Measurements from ENCODE around the gene ZBP1.

Gene ZBP1

GRCh38 chr20:57663241-57663640 is 43.0 kb upstream of the ZBP1 start:
- TF ChIP-seq TAF1 (IDR thresholded peaks at IDR 0.05; ENCODE audit: borderline replicate concordance, low read depth, low read length): no peak
- no peak for TF ChIP-seq POLR2A (IDR thresholded peaks at IDR 0.05; ENCODE audit: low read depth, low read length)
- no peak for TF ChIP-seq POLR2AphosphoS5 (IDR thresholded peaks at IDR 0.05; ENCODE audit: low read depth, low read length)
- FAIRE-seq (no peak), DNase-seq (ENCODE audit: insufficient read length) (peak; percentile 26)

DNA sequence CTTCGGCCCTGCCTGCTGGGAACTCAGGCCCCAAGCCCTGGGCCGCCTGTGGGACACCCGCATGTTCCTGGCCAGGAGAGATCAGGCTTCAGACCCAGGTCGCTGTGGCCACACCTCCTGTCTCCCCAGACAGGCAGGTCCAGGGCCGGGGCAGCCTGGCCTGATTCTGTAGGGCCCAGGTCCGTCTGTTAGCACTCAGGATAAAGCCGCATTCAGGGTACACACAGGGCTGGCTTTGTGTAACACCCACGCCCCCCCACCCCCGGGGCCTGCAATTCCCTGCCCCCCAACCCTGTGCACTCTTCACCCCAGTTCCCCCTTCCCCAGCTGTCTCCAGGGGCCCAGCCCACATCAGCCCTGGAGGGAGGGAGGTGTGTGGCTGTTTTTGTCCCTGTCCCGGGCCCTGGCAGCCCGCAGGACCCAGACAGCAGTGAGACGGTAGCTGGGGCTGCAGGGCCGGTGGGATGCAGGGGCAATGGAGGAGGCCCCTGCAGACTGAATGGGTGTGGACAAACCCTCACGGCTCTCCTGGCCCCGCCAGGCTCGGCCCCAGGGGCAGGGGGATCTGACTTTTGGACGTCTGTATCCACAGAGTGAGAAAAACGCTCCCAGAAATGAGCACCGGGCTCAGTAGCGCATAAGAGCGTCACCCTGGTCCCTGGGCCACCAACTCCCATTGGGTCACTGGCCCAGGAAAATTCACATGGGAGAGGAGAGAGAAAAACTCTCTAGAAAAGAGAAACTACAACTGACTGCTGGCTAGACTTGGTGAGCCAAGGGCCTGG is 42.4 kb upstream of the ZBP1 start:
- no peak for FAIRE-seq
- TF ChIP-seq POLR2A (IDR thresholded peaks at IDR 0.05; ENCODE audit: low read depth, low read length): no peak
- no peak for TF ChIP-seq POLR2AphosphoS5 (IDR thresholded peaks at IDR 0.05; ENCODE audit: low read depth, low read length)
- no peak for TF ChIP-seq TAF1 (IDR thresholded peaks at IDR 0.05; ENCODE audit: borderline replicate concordance, low read depth, low read length)
- DNase-seq (ENCODE audit: insufficient read length): peak; percentile 21

- no peak for DNase-seq (ENCODE audit: insufficient read length)
- TF ChIP-seq TAF1 (IDR thresholded peaks at IDR 0.05; ENCODE audit: borderline replicate concordance, low read depth, low read length) (no peak), POLR2AphosphoS5 (IDR thresholded peaks at IDR 0.05; ENCODE audit: low read depth, low read length) (no peak), POLR2A (IDR thresholded peaks at IDR 0.05; ENCODE audit: low read depth, low read length) (no peak)
- FAIRE-seq: no peak
Measured at GRCh38 chr20:57661746-57662455, 41.7 kb upstream of the ZBP1 start.

DNA sequence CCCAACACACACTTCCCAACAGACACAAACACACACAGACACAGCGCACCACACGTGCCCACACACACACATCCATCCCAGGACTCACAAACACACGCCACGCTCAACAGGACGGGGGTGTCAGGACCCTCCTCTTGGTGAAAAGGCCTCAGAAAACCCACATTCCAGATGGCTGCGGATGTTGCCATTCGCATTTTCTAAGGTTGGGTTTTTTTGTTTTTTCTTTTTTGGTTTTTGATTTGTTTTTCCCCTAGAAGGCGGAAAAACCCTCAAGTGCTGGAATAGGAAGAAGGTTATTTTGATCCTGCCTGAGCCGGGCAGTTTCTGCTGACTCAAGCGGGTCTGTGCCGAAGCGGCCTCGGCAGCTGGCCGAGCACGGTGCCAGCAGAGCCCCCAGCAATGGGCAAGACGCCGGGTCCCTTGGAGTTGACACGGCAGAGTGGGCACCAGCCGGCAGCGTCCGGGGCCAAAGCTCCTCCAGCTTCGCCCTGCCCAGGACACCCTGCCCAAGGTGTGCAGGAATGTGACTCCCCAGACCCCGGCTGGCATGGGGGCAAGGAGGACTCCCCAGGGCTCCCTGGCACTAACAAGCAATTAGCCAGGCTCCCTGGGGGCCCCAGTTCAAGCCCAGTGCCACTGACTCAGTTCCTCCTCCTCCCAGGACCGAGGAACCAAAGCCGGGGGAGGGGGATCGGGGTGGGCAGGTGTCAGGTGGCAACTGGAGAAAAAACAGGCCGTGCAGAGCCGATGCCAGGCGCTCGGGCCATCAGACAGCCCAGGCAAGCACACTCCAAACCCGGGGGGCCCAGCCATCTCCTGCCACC is 40.9 kb upstream of the ZBP1 start:
- DNase-seq (ENCODE audit: insufficient read length) (peak; percentile 20), FAIRE-seq (no peak)
- no peak for TF ChIP-seq POLR2AphosphoS5 (IDR thresholded peaks at IDR 0.05; ENCODE audit: low read depth, low read length)
- TF ChIP-seq TAF1 (IDR thresholded peaks at IDR 0.05; ENCODE audit: borderline replicate concordance, low read depth, low read length): no peak
- no peak for TF ChIP-seq POLR2A (IDR thresholded peaks at IDR 0.05; ENCODE audit: low read depth, low read length)

DNA sequence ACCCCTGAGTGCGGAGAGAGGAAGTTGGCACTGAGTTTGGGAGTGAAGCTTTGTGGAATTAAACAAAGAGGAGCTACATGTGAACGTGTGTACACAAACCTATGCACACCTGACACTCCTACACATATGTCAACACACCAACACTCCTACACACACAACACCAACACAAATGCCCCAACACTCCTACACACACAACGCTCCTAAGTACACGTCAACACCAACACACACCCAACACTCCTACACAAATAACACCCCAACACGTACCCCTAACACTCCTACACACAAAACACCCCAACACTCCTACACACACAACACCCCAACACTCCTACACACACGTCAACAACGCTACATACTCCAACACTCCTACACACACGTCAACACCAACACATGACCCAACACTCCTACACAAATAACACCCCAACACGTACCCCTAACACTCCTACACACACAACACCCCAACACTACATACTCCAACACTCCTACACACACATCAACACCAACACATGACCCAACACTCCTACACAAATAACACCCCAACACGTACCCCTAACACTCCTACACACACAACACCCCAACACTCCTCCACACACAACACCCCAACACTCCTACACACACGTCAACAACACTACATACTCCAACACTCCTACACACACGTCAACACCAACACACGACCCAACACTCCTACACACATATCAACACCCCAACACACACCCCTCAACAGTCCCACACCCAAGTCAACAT is 40.1 kb upstream of the ZBP1 start:
- DNase-seq (ENCODE audit: insufficient read length) (no peak), FAIRE-seq (peak; percentile 85)
- TF ChIP-seq POLR2AphosphoS5 (IDR thresholded peaks at IDR 0.05; ENCODE audit: low read depth, low read length) (no peak), POLR2A (IDR thresholded peaks at IDR 0.05; ENCODE audit: low read depth, low read length) (no peak), TAF1 (IDR thresholded peaks at IDR 0.05; ENCODE audit: borderline replicate concordance, low read depth, low read length) (no peak)

- peak; percentile 26 for DNase-seq (ENCODE audit: insufficient read length)
- no peak for TF ChIP-seq TAF1 (IDR thresholded peaks at IDR 0.05; ENCODE audit: borderline replicate concordance, low read depth, low read length)
- no peak for TF ChIP-seq POLR2A (IDR thresholded peaks at IDR 0.05; ENCODE audit: low read depth, low read length)
- no peak for TF ChIP-seq POLR2AphosphoS5 (IDR thresholded peaks at IDR 0.05; ENCODE audit: low read depth, low read length)
- FAIRE-seq: no peak
Measured at GRCh38 chr20:57659517-57660180, 39.4 kb upstream of the ZBP1 start.

- DNase-seq (ENCODE audit: insufficient read length): peak; percentile 23
- no peak for TF ChIP-seq POLR2AphosphoS5 (IDR thresholded peaks at IDR 0.05; ENCODE audit: low read depth, low read length)
- TF ChIP-seq TAF1 (IDR thresholded peaks at IDR 0.05; ENCODE audit: borderline replicate concordance, low read depth, low read length): no peak
- no peak for TF ChIP-seq POLR2A (IDR thresholded peaks at IDR 0.05; ENCODE audit: low read depth, low read length)
- FAIRE-seq: no peak
Measured at GRCh38 chr20:57658833-57659516, 38.7 kb upstream of the ZBP1 start.

DNA sequence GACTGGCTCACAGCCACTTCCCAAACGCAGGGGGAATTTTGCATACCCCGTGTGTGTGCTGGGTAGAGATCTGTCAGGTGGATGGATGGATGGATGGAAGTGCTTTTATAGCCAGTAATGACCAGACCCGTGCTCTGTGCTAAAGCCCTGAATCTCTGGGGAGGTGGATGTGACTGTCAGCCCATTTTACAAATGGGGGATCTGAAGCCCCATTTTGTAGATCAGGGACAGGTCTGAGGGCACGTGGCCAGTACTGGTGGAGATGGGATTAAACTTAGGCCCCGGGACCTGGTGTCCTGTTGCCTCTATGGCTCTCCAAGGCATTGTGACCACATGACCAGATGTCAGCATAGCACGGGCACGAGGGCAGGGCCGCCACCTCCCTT is 38.2 kb upstream of the ZBP1 start:
- FAIRE-seq: no peak
- peak; percentile 18 for DNase-seq (ENCODE audit: insufficient read length)
- TF ChIP-seq POLR2A (IDR thresholded peaks at IDR 0.05; ENCODE audit: low read depth, low read length): no peak
- no peak for TF ChIP-seq POLR2AphosphoS5 (IDR thresholded peaks at IDR 0.05; ENCODE audit: low read depth, low read length)
- no peak for TF ChIP-seq TAF1 (IDR thresholded peaks at IDR 0.05; ENCODE audit: borderline replicate concordance, low read depth, low read length)

DNA sequence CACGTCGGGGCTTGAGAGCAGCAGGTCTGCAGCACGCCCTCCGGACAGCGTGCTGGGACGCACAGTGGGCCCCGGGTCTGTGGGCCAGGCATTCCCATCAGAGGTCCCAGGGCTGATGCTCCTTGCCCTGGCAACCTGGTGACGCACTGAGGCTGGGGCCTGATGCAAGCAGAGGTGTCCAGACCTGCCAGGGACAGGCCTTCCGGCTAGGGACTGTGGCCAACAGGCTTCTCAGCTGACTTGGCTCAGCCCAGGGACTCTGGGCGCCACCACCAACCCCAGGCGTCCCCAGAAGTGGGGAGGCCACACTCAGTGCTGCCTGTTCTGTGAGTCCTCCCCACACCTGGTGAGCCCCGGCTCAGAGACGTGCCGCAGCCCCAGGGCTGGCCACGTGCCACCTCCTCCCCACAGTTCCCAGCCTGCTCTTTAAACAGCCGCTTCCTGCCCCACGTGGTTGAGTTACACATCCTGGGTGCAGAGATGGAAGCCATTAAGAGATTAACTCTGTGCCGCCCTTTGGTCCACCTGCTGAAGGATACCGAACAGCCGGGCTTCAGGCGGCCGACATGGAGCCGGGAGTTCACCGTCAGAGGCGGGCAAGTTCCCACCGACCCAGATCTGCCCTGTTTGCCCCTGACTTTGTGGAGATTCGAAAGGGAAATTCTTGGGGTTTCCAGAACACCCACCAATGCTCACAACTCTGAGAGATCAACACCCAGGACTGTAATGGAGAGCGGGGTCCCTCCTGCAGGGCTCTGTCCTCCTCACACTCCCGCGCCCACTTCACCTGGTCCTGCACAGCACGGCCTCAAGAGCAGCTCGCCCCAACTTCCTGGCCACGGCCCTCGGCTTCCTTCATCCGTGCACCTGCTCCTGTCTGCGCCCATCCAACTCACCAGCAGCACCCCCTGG is 37.6 kb upstream of the ZBP1 start:
- FAIRE-seq (peak; percentile 79), DNase-seq (ENCODE audit: insufficient read length) (peak; percentile 46)
- TF ChIP-seq POLR2AphosphoS5 (IDR thresholded peaks at IDR 0.05; ENCODE audit: low read depth, low read length): no peak
- TF ChIP-seq TAF1 (IDR thresholded peaks at IDR 0.05; ENCODE audit: borderline replicate concordance, low read depth, low read length): no peak
- TF ChIP-seq POLR2A (IDR thresholded peaks at IDR 0.05; ENCODE audit: low read depth, low read length): no peak

Data from GM12892 (cell line).